ENCODE results near the gene EXOSC5.

Gene EXOSC5

DNA sequence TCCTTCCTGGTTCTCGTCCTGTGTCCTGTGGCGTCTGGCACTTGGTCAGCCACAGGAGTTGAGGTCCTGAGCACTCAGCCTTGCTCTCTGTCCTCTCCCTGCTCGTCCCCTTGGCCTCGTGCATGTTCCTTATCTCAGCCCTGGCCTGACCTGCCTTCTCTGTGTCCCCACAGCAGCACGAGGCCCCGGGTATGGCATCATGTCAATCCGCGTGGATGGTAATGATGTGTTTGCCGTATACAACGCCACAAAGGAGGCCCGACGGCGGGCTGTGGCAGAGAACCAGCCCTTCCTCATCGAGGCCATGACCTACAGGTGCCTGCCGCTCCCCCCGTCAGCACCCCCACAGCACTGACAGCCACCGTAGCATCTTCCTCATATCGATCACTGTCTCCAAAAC lies 25.3 kb upstream of the EXOSC5 start:
- TF ChIP-seq, protein P1, sequence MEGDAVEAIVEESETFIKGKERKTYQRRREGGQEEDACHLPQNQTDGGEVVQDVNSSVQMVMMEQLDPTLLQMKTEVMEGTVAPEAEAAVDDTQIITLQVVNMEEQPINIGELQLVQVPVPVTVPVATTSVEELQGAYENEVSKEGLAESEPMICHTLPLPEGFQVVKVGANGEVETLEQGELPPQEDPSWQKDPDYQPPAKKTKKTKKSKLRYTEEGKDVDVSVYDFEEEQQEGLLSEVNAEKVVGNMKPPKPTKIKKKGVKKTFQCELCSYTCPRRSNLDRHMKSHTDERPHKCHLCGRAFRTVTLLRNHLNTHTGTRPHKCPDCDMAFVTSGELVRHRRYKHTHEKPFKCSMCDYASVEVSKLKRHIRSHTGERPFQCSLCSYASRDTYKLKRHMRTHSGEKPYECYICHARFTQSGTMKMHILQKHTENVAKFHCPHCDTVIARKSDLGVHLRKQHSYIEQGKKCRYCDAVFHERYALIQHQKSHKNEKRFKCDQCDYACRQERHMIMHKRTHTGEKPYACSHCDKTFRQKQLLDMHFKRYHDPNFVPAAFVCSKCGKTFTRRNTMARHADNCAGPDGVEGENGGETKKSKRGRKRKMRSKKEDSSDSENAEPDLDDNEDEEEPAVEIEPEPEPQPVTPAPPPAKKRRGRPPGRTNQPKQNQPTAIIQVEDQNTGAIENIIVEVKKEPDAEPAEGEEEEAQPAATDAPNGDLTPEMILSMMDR (IDR thresholded peaks at IDR 0.05; ENCODE audit: control extremely low read depth, extremely low read depth, low read depth, missing control alignments) = no peak
- DNase-seq (ENCODE audit: extremely low spot score) = no peak
- ChIA-PET CTCF (no interaction called here), POLR2A (no interaction called here)

DNA sequence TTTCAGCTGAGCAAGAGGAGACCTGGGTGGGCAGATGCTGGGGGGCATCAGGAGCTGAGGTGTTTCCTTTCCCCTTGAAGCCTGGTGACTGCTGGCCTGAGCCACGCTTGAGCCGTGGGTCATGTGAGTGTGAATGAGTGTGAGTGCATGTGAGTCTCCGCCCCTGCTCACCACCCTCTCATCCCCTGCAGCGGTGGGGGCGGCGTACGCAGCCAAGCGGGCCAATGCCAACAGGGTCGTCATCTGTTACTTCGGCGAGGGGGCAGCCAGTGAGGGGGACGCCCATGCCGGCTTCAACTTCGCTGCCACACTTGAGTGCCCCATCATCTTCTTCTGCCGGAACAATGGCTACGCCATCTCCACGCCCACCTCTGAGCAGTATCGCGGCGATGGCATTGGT lies 24.8 kb upstream of the EXOSC5 start:
- no peak for DNase-seq (ENCODE audit: extremely low spot score)
- POLR2A ChIA-PET = no interaction called here
- CTCF ChIA-PET = interaction anchor here (1.5 kb wide), 1 partner anchor 19 kb away, joined by 3 read pairs; no protein-coding TSS in a partner anchor
- TF ChIP-seq, protein P1 (IDR thresholded peaks at IDR 0.05; ENCODE audit: control extremely low read depth, extremely low read depth, low read depth, missing control alignments) = no peak

DNA sequence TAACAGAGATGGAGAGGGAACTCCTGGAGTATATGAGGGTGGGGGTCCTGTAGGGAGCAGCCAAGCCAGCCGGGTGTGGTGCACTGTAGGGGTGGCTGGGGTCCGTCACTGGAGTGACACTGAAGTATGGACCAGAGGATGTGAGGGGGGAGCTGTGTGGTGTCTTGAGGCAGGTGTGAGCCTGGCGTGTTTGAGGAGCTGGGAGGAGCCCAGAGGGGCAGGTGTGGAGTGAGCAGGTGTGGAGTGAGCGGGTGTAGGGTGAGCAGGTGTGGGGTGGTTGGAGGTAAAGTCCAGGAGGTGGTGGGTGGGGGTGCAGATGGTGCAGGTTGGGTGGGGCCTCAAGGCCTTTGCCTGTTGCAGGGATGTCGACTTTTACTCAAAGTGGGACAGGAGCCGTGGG lies 24.2 kb upstream of the EXOSC5 start:
- ChIA-PET POLR2A (interaction anchor here (1.2 kb wide), 1 partner anchor 13 kb away, joined by 3 read pairs; no protein-coding TSS in a partner anchor), CTCF (interaction anchor here (1.4 to 1.5 kb wide), 2 partner anchors 18 to 332 kb away, joined by 3 read pairs; no protein-coding TSS in a partner anchor)
- no peak for DNase-seq (ENCODE audit: extremely low spot score)
- TF ChIP-seq, protein P1 (IDR thresholded peaks at IDR 0.05; ENCODE audit: control extremely low read depth, extremely low read depth, low read depth, missing control alignments) = no peak

DNA sequence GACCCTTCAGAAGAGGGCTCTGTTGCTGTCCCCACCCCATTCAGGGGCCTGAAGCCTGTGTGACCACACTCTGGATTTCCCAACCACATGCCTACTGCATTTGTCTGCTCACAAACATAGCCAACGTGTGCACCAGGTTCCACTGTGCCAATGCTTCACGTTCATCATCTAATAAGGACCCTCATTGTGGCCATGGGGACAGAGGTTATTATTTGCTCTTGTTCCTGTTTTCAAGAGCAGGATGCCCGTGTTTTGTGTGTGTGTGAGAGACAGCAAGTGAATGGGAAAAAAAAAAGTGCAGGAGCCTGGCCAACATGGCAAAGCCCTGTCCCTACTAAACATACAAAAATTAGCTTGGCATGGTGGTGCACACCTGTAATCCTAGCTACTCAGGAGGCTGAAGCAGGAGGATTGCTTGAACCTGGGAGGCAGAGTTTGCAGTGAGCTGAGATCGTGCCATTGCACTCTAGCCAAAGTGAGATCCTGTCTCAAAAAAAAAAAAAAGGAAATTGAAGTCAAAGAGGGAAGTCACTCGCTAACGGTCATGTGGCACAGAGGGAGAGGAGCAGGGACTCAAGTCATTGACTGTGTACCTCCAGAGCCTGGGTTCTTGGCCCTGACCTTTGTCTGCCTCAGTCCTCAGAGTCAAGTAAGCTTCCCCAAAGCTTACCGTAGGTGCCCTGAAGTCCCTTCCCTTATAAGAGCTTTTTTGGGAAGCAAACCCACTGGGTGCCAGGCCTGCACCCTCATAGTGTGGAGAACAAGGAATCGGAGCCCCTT lies 23.1 kb upstream of the EXOSC5 start:
- POLR2A ChIA-PET = interaction anchor here (1.2 kb wide), 1 partner anchor 12 kb away, joined by 3 read pairs; no protein-coding TSS in a partner anchor
- TF ChIP-seq, protein P1 (IDR thresholded peaks at IDR 0.05; ENCODE audit: control extremely low read depth, extremely low read depth, low read depth, missing control alignments) = no peak
- CTCF ChIA-PET = interaction anchor here (1.0 to 1.4 kb wide), 2 partner anchors 30 to 333 kb away, joined by 3 read pairs; no protein-coding TSS in a partner anchor
- DNase-seq (ENCODE audit: extremely low spot score) = no peak

DNA sequence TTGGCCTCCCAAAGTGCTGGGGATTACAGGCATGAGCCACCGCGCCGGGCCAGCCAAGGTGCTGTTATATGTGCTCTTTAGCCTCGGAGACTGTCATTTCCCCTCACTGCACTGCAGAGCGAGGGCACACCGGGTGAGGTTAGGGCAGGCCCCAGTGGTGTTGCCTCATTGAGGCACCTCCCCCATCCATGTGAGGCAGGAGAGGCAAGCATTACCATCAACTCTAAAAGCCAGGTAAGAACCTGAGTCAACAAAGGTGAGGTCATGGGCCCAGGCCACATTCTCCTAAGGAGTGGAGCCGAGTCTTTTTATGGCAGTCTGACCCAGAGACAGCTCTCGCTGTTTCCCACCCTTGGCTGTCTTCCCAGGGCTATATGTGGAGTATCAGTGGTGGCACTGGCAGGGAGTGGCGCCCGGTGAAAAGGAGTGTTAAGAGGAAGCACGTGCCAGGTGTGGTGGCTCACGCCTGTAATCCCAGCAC lies 19.1 kb upstream of the EXOSC5 start:
- POLR2A ChIA-PET = interaction anchor here (0.7 kb wide), 1 partner anchor 530 kb away, joined by 5 read pairs; no protein-coding TSS in a partner anchor
- DNase-seq (ENCODE audit: extremely low spot score) = no peak

DNA sequence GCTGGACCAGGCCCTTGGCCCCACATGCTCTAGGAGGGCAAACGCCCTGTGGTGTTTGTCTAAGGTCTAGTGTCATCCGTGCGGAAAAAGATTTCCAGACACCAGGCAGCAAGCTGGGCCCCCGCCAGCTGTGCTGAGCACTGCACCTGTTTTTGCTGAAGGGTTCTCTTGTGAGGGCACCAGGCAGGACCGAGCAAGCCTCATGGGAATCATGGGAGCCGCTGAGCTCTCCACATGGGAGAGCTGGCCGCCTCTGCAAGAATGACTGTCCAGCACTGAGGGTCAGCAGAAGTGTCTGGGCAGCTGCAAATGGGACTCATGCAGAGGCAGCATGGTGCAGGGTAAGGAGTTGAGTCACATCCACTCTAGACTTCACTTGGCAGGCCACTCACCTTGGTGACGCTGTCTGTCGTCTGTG lies 18.0 kb upstream of the EXOSC5 start:
- ChIA-PET POLR2A (interaction anchor here (0.5 kb wide), 1 partner anchor 103 kb away, joined by 3 read pairs; no protein-coding TSS in a partner anchor), CTCF (no interaction called here)
- no peak for DNase-seq (ENCODE audit: extremely low spot score)

More for the DNA sequence above, 19.1 kb upstream of the EXOSC5 start:
- CTCF ChIA-PET = no interaction called here
- TF ChIP-seq, protein P1 (IDR thresholded peaks at IDR 0.05; ENCODE audit: control extremely low read depth, extremely low read depth, low read depth, missing control alignments) = no peak

More for the DNA sequence above, 18.0 kb upstream of the EXOSC5 start:
- TF ChIP-seq, protein P1 (IDR thresholded peaks at IDR 0.05; ENCODE audit: control extremely low read depth, extremely low read depth, low read depth, missing control alignments) = no peak

All from GM10248 (cell line).